GM18511 (cell line): ENCODE results near the gene PROX1.
A peak's percentile ranks its signal among the peaks of the same experiment; 100 is the strongest.

Source experiments
- ATAC-seq: cut with Tn5 transposase; IDR thresholded peaks from one replicate; pipeline ENCODE4 v1.9.1; 2021; ENCODE audit warnings: mild to moderate bottlenecking, moderate library complexity; ENCODE audit not compliant: unreplicated experiment

PROX1 gene

GRCh38 chr1:213987927-213988506 is at the start of gene PROX1:
Gene PROX1, plus strand, starts transcription at chr1:213987973. Its CDS starts 8,563 bp downstream, at chr1:213996536.
- peak; percentile 52 for ATAC-seq

GRCh38 chr1:213938776-213939175 is 49.0 kb upstream of the PROX1 start:
- no peak for ATAC-seq

- ATAC-seq: no peak
Observed at GRCh38 chr1:213939888-213940287, 47.9 kb upstream of the PROX1 start.

- ATAC-seq: no peak
Observed at GRCh38 chr1:213940947-213941346, 46.8 kb upstream of the PROX1 start.

- ATAC-seq: no peak
Observed at GRCh38 chr1:213942061-213942460, 45.7 kb upstream of the PROX1 start.

- ATAC-seq: no peak
Observed at GRCh38 chr1:213947200-213947801, 40.5 kb upstream of the PROX1 start.

- no peak for ATAC-seq
Observed at GRCh38 chr1:213951876-213952275, 35.9 kb upstream of the PROX1 start.

GRCh38 chr1:213953806-213954205 is 34.0 kb upstream of the PROX1 start:
- ATAC-seq: no peak

GRCh38 chr1:213956295-213956770 is 31.4 kb upstream of the PROX1 start:
- no peak for ATAC-seq

- ATAC-seq: no peak
Observed at GRCh38 chr1:213958346-213958745, 29.4 kb upstream of the PROX1 start.

GRCh38 chr1:213960963-213961362 is 26.8 kb upstream of the PROX1 start:
- ATAC-seq: no peak

- ATAC-seq: no peak
Observed at GRCh38 chr1:213962508-213962907, 25.3 kb upstream of the PROX1 start.

- no peak for ATAC-seq
Observed at GRCh38 chr1:213966122-213966521, 21.7 kb upstream of the PROX1 start.

- no peak for ATAC-seq
Observed at GRCh38 chr1:213968146-213968825, 19.5 kb upstream of the PROX1 start.

- ATAC-seq: no peak
Observed at GRCh38 chr1:213969958-213970555, 17.7 kb upstream of the PROX1 start.

- ATAC-seq: no peak
Observed at GRCh38 chr1:213972141-213972540, 15.6 kb upstream of the PROX1 start.

- no peak for ATAC-seq
Observed at GRCh38 chr1:213973129-213973528, 14.6 kb upstream of the PROX1 start.

GRCh38 chr1:213976665-213977485 is 10.9 kb upstream of the PROX1 start:
- no peak for ATAC-seq

- ATAC-seq: no peak
Observed at GRCh38 chr1:213977486-213977842, 10.3 kb upstream of the PROX1 start.

- ATAC-seq: no peak
Observed at GRCh38 chr1:213977909-213978308, 9.9 kb upstream of the PROX1 start.
